Stimulated activated CD8-positive, alpha-beta memory T cell treated with anti-CD3 and anti-CD28 coated beads, Interleukin-2, amount 100 ng/mL, for 48 hours (primary cell): Measurements from ENCODE around the gene SORBS2.
"Not testable (repeated sequence)": the region's sequence is repeated elsewhere in the genome, so short reads cannot be mapped to it uniquely, and the experiment has no call there.

Experiments used
- DNase-seq, 2 donors: peaks; one replicate each; pipeline ENCODE4 v3.0.0-alpha.2; 2020; ENCODE audit warnings: low read depth in 2 of 2

SORBS2 gene, protein sequence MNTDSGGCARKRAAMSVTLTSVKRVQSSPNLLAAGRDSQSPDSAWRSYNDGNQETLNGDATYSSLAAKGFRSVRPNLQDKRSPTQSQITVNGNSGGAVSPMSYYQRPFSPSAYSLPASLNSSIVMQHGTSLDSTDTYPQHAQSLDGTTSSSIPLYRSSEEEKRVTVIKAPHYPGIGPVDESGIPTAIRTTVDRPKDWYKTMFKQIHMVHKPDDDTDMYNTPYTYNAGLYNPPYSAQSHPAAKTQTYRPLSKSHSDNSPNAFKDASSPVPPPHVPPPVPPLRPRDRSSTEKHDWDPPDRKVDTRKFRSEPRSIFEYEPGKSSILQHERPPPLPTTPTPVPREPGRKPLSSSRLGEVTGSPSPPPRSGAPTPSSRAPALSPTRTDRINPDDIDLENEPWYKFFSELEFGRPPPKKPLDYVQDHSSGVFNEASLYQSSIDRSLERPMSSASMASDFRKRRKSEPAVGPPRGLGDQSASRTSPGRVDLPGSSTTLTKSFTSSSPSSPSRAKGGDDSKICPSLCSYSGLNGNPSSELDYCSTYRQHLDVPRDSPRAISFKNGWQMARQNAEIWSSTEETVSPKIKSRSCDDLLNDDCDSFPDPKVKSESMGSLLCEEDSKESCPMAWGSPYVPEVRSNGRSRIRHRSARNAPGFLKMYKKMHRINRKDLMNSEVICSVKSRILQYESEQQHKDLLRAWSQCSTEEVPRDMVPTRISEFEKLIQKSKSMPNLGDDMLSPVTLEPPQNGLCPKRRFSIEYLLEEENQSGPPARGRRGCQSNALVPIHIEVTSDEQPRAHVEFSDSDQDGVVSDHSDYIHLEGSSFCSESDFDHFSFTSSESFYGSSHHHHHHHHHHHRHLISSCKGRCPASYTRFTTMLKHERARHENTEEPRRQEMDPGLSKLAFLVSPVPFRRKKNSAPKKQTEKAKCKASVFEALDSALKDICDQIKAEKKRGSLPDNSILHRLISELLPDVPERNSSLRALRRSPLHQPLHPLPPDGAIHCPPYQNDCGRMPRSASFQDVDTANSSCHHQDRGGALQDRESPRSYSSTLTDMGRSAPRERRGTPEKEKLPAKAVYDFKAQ (N-terminal part only)

GRCh38 chr4:185811509-185812364 lies at the start of gene SORBS2:
Gene SORBS2 (minus strand): TSS chr4:185812194. CDS start chr4:185690571, 121,623 bp downstream.
- no peak for DNase-seq

DNA sequence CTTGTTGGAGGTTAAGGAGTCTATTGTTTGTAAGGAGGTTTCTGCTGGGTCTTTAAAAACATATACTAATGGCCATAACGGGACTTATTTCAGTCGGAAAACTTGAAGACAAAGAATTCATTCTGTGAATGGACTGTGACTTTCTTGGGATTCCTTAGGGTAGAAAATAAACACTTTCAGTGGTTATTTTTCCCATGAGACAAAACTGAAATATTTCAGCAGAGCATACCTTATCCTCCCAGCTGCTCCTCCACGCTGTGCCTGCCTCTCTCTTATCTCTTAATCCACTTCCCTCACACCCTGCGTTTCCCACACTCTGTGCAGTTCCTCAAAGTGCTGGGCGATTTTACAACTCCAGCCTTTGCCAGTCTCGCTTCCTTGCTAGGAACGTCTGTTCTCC lies 47.1 kb upstream of the SORBS2 start:
- DNase-seq: no peak

GRCh38 chr4:185857561-185857960 lies 45.6 kb upstream of the SORBS2 start:
- DNase-seq: not testable (repeated sequence)

GRCh38 chr4:185853841-185854240 lies 41.8 kb upstream of the SORBS2 start:
- DNase-seq: no peak

GRCh38 chr4:185852961-185853360 lies 41.0 kb upstream of the SORBS2 start:
- no peak for DNase-seq

GRCh38 chr4:185849664-185850550 lies 37.9 kb upstream of the SORBS2 start:
- DNase-seq: no peak

GRCh38 chr4:185847352-185848097 lies 35.5 kb upstream of the SORBS2 start:
- DNase-seq: no peak

DNA sequence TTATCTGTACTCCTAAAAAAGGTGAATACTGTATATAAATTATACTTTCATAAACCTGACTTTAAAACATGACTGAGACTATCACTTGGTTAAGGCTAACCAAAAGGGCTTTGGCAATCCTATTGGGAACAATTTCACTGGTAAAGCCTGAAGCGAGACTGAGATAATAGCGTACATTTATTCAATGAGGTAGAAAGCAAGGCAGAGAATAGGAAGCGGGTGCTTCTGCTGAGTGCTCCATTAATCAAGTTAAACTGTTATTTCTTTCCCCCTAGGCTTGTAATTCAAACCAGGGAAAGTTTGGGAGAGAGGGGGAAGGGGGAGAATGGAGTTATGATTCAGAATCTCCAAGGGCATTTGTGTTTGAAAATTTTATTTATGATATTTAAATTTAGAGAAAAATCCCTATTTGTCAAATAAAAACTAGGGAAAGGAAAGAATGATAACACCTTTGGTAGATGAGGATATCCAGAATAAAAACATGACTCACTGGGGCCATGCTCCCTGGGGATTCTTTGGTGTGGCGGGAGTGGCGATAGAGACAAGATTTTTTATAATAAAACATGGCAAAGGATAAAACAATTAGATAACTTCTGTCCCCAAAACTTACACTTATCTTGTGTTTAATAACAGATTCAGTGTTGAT lies 34.6 kb upstream of the SORBS2 start:
- DNase-seq: no peak

DNA sequence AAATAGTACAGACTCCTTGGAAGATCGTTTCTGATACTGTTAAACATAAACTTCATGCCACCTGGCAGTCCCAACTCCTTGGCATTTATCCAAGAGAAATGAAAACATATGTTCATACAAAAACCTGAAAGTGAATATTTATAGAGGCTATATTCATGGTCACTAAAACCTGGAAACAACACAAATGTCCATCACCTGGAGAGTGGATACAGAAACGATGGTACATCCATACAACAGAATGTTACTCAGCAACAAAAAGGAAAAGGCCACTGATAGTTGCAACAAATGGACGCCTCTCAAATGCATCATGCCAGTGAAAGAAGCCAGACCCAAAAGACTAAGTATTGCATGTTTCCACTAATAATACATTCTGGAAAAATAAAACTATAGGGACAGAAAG lies 34.0 kb upstream of the SORBS2 start:
- DNase-seq: no peak

GRCh38 chr4:185841451-185841850 lies 29.5 kb upstream of the SORBS2 start:
- DNase-seq: no peak

DNA sequence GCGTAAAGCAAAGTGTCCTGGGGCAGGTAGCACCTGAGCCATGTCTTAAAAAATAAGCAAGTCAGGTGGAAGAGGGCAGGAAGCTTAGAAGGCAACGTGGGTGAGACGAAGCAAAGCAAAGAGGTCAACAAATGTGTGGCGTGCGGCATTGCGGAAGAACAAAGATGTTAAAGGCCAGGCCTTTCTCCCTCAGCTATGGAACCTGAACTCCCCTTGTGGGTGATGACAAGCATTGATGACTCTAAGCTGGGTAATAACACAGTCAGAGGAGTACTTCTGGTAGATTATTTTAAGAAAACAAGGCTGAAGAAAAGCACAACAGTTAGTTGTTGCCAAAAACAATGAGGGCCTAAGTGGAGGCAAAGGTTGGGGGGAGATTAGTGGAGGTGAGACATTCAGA lies 29.0 kb upstream of the SORBS2 start:
- DNase-seq: no peak

DNA sequence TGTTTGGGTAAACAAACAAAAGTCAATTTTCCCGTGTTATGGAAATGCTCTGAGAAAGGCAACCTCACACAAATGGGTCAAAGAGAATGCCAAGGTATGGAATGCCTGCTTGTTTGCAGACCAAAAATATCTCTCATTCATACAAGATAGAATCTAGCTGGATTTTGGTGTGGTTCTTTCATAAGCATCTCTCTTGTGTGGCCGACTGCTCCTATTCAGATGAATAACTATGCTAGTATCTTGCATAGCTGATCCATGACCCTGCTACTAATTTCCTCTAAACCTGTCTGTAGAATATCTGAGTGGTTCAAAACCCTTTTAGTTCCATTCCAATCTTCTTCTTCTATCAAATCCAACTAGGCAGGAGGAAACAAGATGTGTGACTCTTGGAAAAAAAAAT lies 28.2 kb upstream of the SORBS2 start:
- no peak for DNase-seq

DNA sequence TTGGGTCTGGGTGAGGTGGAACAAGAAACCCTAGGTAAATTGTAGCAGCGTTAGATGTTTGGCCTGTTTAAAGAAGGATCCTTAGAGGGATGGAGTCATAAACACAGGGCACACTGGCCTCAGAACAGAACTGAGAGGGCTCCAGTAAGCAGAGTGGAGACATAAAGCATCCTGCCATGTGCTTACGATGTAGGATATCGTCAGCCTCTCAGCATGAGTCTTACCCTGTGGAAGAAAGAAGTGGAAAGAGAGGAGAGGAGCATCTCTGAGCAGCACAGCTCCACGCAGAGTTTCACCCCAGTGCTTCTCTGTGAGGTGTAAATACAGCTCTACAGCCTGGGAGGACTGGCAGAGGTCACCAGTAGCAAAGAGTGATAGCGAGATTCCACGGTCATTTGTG lies 27.8 kb upstream of the SORBS2 start:
- DNase-seq: no peak

GRCh38 chr4:185839194-185839712 lies 27.3 kb upstream of the SORBS2 start:
- DNase-seq: no peak

- DNase-seq: no peak
These were observed 26.7 kb upstream of the SORBS2 start for GRCh38 chr4:185838514-185839193.

- no peak for DNase-seq
These were observed 26.1 kb upstream of the SORBS2 start for GRCh38 chr4:185838104-185838452.

- no peak for DNase-seq
These were observed 25.6 kb upstream of the SORBS2 start for GRCh38 chr4:185837415-185838103.
